Adrenal gland (tissue), 12 donors: ENCODE measurements around the gene POU2AF2. TPM values are rescaled to one million over a fixed set of nuclear protein-coding genes. Genes with fewer than 3 reads are reported as not detected.

Experiments
- DNase-seq, 7 donors: peaks; one replicate each; pipeline ENCODE4 v3.0.0-alpha.2; 2019 to 2020
- H3K27ac ChIP-seq, 5 donors: fragments of 200-600 bp; sonication (generic) in 4 of 5; 1 replicate in 3 of 5; 2 replicates in 2 of 5; pipeline versions ENCODE4 v1.5.1 to v1.8.0; 2016 to 2020; ENCODE audit warnings: mild to moderate bottlenecking in 1 of 5
- H3K27me3 ChIP-seq: fragments of 200-600 bp; 2 replicates; pipeline ENCODE4 v1.8.0; 2021
- H3K36me3 ChIP-seq, 2 donors: fragments of 200-600 bp; replicated peaks in 1 of 2; 1 replicate in 1 of 2; 2 replicates in 1 of 2; pipeline versions ENCODE4 v1.5.1 to v1.8.0; 2018 to 2022
- H3K4me1 ChIP-seq, 2 donors: fragments of 200-600 bp; replicated peaks in 1 of 2; 1 replicate in 1 of 2; 2 replicates in 1 of 2; pipeline versions ENCODE4 v1.5.1 to v1.8.0; 2018 to 2021
- H3K4me3 ChIP-seq, 4 donors: fragments of 200-600 bp; sonication (generic) in 3 of 4; one replicate each; pipeline ENCODE4 v1.5.1; 2016 to 2018
- H3K9me3 ChIP-seq, 3 donors: fragments of 200-600 bp; sonication (generic) in 1 of 3; replicated peaks in 1 of 3; 1 replicate in 2 of 3; 2 replicates in 1 of 3; pipeline versions ENCODE4 v1.5.1 to v1.8.0; 2016 to 2021
- POLR2A ChIP-seq, 2 donors: fragments of 450-650 bp; IDR thresholded peaks; one replicate each; pipeline ENCODE4 v1.6.1; 2017; ENCODE audit warnings: antibody characterized with exemption in 2 of 2, mild to moderate bottlenecking in 2 of 2, moderate library complexity in 1 of 2
- WGBS, 4 donors: extraction: QIAGEN DNeasy Blood & Tissue Kit in 2 of 4; methylation state at CpG; one replicate each; pipeline versions ENCODE4 v1.1.5 to v1.1.7; 2013 to 2017; 5-methylcytosine and 5-hydroxymethylcytosine counted together
- intact Hi-C, 2 donors: fragments of 100-400 bp; cut with DNase I; formaldehyde crosslinking; loops; one replicate each; pipeline versions ENCODE4 v1.14.1 to v1.15.0; 2022 to 2023
- polyA plus RNA-seq, 3 donors: library from polyadenylated mRNA; stranded (reverse); fragments of 200-250 nt in 2 of 3; fragments of 350-450 nt in 1 of 3; fragmentation: Illumina TruSeq in 1 of 3; extraction: RNeasy Lipid Tissue Mini Kit (QIAGEN cat#74804) in 1 of 3; gene quantifications; one replicate each; pipeline ENCODE4 v1.2.3, GENCODE V29; 2013 to 2014
- total RNA-seq, 9 donors: library from RNA; depleted of rRNA in 4 of 9; stranded (reverse); fragments of >200 nt in 4 of 9; fragments of 120-200 nt in 1 of 9; fragmentation: NEBNext Ultra II Directional in 1 of 9; extraction: Animal tissue kit (Norgen Biotek cat#: 25700) in 1 of 9; gene quantifications; one replicate each; pipeline versions ENCODE4 v1.1.0 to v1.2.4, GENCODE V29; 2013 to 2023
- TF ChIP-seq, protein P1 (sequence below), 6 experiments: fragments of 450-650 bp in 4 of 6; fragments of 200-600 bp in 2 of 6; sonication (generic) in 1 of 6; IDR thresholded peaks; 1 replicate in 5 of 6; 2 replicates in 1 of 6; pipeline versions ENCODE4 v1.5.1 to v1.8.0; 2016 to 2021; ENCODE audit warnings: antibody characterized with exemption in 6 of 6, mild to moderate bottlenecking in 2 of 6, moderate library complexity in 1 of 6
- donor health status: healthy with polysubstance abuse.
- donor health status: Bipolar disorder and iron deficiency.
- donor health status: DM: yes; HTN: yes; CAD: no.
- donor health status: DM: no; HTN: no; CAD: no.
- donor health status: DM: no; HTN: no; CAD: no.
- donor health status: DM: yes; HTN: yes; CAD: no.

Gene POU2AF2
- total and polyA plus RNA-seq, 12 donors = 0.13 TPM; not detected in 11

DNA sequence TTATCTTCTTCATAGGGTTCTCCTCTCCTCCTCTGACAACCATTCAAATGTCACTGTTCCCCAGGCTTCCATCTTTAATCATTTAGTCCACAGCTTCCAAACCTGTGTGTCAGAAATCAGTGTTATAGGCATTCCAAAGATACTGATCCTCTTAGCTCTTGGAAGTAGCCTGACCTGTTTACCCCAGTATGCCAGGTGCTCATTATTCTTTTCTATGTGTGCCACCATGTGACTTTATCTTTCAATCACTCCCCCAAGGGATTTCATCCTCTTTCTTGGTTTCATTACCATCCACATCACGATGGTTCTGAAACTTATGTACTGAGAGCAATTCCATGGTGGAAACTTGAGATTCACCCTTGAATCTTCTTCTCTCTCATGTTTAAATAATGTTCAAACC, 7.6 kb downstream of the POU2AF2 start:
- Histone ChIP-seq H3K9me3 (no peaks in the 10 kb centered on the region), H3K36me3 (no peaks in the 10 kb centered on the region), H3K4me3 (no peak overlapping the region), H3K4me1 (no peaks in the 10 kb centered on the region), H3K27me3 (peaks cover 10% of the 10 kb centered on the region), H3K27ac (no peak overlapping the region)
- intact Hi-C loops = no loop called here
- TF ChIP-seq, protein P1, sequence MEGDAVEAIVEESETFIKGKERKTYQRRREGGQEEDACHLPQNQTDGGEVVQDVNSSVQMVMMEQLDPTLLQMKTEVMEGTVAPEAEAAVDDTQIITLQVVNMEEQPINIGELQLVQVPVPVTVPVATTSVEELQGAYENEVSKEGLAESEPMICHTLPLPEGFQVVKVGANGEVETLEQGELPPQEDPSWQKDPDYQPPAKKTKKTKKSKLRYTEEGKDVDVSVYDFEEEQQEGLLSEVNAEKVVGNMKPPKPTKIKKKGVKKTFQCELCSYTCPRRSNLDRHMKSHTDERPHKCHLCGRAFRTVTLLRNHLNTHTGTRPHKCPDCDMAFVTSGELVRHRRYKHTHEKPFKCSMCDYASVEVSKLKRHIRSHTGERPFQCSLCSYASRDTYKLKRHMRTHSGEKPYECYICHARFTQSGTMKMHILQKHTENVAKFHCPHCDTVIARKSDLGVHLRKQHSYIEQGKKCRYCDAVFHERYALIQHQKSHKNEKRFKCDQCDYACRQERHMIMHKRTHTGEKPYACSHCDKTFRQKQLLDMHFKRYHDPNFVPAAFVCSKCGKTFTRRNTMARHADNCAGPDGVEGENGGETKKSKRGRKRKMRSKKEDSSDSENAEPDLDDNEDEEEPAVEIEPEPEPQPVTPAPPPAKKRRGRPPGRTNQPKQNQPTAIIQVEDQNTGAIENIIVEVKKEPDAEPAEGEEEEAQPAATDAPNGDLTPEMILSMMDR (IDR thresholded peaks at IDR 0.05) = no peak
- no peak for TF ChIP-seq POLR2A (IDR thresholded peaks at IDR 0.05)
- DNase-seq = no peak
- 77 to 96% (median 91%) methylated on average over 1 of the region's 1 CpG for WGBS, 4 donors

DNA sequence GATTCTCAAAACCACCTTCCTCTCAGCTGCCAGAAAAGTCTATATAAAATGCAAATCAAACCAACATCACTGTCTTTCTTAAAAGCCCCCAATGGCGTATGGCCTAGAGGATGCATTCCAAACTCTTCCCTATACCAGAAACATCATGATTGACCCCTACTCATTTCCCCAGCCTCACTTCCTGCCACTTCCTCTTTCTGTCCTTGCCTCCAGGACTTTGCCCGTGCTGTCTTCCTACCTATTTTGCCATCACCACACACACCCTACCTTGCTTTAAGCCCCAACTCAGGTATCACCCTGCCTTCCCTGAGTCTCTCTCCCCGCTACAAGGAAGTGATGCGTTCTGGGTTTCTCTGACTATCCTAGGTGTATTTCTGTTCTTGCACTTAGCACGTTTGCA, 8.1 kb downstream of the POU2AF2 start:
- intact Hi-C loops = no loop called here
- TF ChIP-seq, protein P1 (IDR thresholded peaks at IDR 0.05) = no peak
- no peak for TF ChIP-seq POLR2A (IDR thresholded peaks at IDR 0.05)
- H3K9me3 ChIP-seq = no peaks in the 10 kb centered on the region
- H3K36me3 ChIP-seq = no peaks in the 10 kb centered on the region
- peaks cover 10% of the 10 kb centered on the region for H3K27me3 ChIP-seq
- WGBS, 4 donors = 79 to 86% (median 80%) methylated on average over 5 of the region's 5 CpGs
- DNase-seq = no peak
- no peaks in the 10 kb centered on the region for H3K4me1 ChIP-seq
- no peak overlapping the region for H3K4me3 ChIP-seq
- no peak overlapping the region for H3K27ac ChIP-seq

DNA sequence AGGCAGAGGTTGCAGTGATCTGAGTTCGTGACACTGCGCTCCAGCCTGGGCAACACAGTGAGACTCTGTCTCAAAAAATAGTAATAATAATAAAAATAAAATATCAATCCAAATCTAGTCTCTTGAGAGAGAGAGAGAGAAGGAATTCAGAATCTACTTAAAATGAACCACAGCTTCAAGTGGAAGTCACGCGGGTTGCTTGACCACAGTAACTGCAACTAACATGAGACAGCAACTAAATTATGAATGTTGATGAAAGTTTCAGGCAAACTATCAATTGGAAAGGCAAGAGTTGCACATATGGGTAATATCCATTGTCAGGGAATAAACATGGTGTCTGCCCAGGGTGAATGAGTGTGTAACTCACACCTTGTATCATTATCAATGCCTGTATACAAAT, 12.5 kb downstream of the POU2AF2 start:
- no peak for TF ChIP-seq POLR2A (IDR thresholded peaks at IDR 0.05)
- TF ChIP-seq, protein P1 (IDR thresholded peaks at IDR 0.05) = no peak
- no peak for DNase-seq
- Histone ChIP-seq H3K4me1 (no peaks in the 10 kb centered on the region), H3K4me3 (no peak overlapping the region), H3K9me3 (no peaks in the 10 kb centered on the region), H3K36me3 (no peaks in the 10 kb centered on the region), H3K27me3 (peaks cover 13% of the 10 kb centered on the region), H3K27ac (no peak overlapping the region)
- intact Hi-C loops = no loop called here
- 83 to 91% (median 86%) methylated on average over 4 of the region's 4 CpGs for WGBS, 4 donors

DNA sequence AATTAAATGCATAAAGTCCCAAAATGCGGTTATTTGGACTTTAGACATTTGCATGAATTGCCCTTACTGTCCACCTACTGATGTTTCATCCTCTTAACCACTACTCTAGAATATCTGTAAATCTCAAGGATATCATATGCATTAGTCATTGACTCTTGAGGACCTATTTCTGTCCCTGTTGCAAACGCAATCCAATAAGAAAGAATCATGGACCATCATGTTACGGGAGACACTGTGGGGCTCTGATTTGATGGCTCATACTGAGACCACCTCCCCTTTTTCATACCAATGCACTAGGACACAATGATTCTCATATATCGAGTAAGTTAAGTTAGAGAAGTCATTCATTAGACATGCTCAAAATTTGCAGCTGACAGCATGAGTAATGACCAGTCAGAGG, 14.4 kb downstream of the POU2AF2 start:
- 74 to 82% (median 78%) methylated on average over 4 of the region's 4 CpGs for WGBS, 4 donors
- Histone ChIP-seq H3K4me1 (no peaks in the 10 kb centered on the region), H3K36me3 (no peaks in the 10 kb centered on the region), H3K4me3 (no peak overlapping the region), H3K27me3 (peaks cover 13% of the 10 kb centered on the region), H3K27ac (no peak overlapping the region), H3K9me3 (no peaks in the 10 kb centered on the region)
- intact Hi-C loops = no loop called here
- no peak for DNase-seq
- no peak for TF ChIP-seq POLR2A (IDR thresholded peaks at IDR 0.05)
- TF ChIP-seq, protein P1 (IDR thresholded peaks at IDR 0.05) = no peak
